OCI-LY7 (cell line): ENCODE results near the gene NRP1. TPM values are rescaled to one million over a fixed set of nuclear protein-coding genes. Genes with fewer than 3 reads are reported as not detected.

Experiments
- BruUV-seq: library from RNA; stranded (reverse); fragments of 400-500 nt; replicated peaks from 2 replicates; lab custom pipeline; 2021; lab: Mats Ljungman, UMichigan
- CTCF ChIA-PET: fragments of 300-600 bp; sonication (Branson Sonifier 250); formaldehyde crosslinking; loops from one replicate; lab custom pipeline; 2022; ENCODE audit warnings: antibody characterized with exemption; ENCODE audit not compliant: unreplicated experiment; lab: Charles Lee
- POLR2A ChIA-PET: fragments of 300-600 bp; sonication (Branson Sonifier 250); formaldehyde crosslinking; loops from one replicate; lab custom pipeline; 2022; ENCODE audit warnings: antibody characterized with exemption; lab: Charles Lee
- DNase-seq: peaks from one replicate; pipeline ENCODE4 v3.0.0-alpha.2; 2015; ENCODE audit warnings: low spot score
- H2AFZ ChIP-seq: fragments of 200-600 bp; sonication (generic), shearing (Covaris generic); 2 replicates; pipeline ENCODE4 v1.6.1; 2014; ENCODE audit warnings: mild to moderate bottlenecking, antibody characterized with exemption, low read length, moderate library complexity
- H3K27ac ChIP-seq: fragments of 200-600 bp; sonication (generic); 2 replicates; pipeline ENCODE4 v1.5.1; 2014; ENCODE audit warnings: mixed run types, low read depth, mild to moderate bottlenecking, moderate library complexity, low read length, inconsistent platforms; ENCODE audit not compliant: poor library complexity, severe bottlenecking
- H3K36me3 ChIP-seq: fragments of 200-600 bp; sonication (generic); 2 replicates; pipeline ENCODE4 v1.6.1; 2014; ENCODE audit warnings: mild to moderate bottlenecking, antibody characterized with exemption, low read length, moderate library complexity, mixed read lengths; ENCODE audit not compliant: insufficient read depth
- H3K4me1 ChIP-seq: fragments of 200-600 bp; sonication (generic); 2 replicates; pipeline ENCODE4 v1.5.1; 2014; ENCODE audit warnings: mild to moderate bottlenecking, low read length; ENCODE audit not compliant: insufficient read depth, poor library complexity, severe bottlenecking
- H3K4me2 ChIP-seq: fragments of 200-600 bp; sonication (generic); 2 replicates; pipeline ENCODE4 v1.6.1; 2014; ENCODE audit warnings: mild to moderate bottlenecking, low read length
- H3K4me3 ChIP-seq: fragments of 200-600 bp; sonication (generic); 2 replicates; pipeline ENCODE4 v1.5.1; 2014; ENCODE audit warnings: mild to moderate bottlenecking, low read depth, low read length; ENCODE audit not compliant: poor library complexity, severe bottlenecking
- H3K79me2 ChIP-seq: fragments of 200-600 bp; sonication (generic); 2 replicates; pipeline ENCODE4 v1.6.1; 2016; ENCODE audit warnings: low read depth, mild to moderate bottlenecking, low read length, moderate library complexity, mixed read lengths; ENCODE audit not compliant: insufficient read depth
- H3K9me2 ChIP-seq: fragments of 200-600 bp; sonication (generic); 2 replicates; pipeline ENCODE4 v1.6.1; 2016; ENCODE audit warnings: mild to moderate bottlenecking, low read length, mixed read lengths; ENCODE audit not compliant: insufficient read depth
- H3K9me3 ChIP-seq: fragments of 200-600 bp; sonication (generic); 2 replicates; pipeline ENCODE4 v1.6.1; 2014; ENCODE audit warnings: mild to moderate bottlenecking, mixed run types, low read length, mixed read lengths
- H4K20me1 ChIP-seq: fragments of 200-600 bp; sonication (generic); 2 replicates; pipeline ENCODE4 v1.6.1; 2014; ENCODE audit warnings: mild to moderate bottlenecking, antibody characterized with exemption, low read length, moderate library complexity, mixed read lengths; ENCODE audit not compliant: insufficient read depth
- CTCF ChIP-seq: fragments of 200-600 bp; sonication (generic); conservative IDR thresholded peaks from 2 replicates; pipeline ENCODE4 v1.5.1; 2014; ENCODE audit warnings: mild to moderate bottlenecking, antibody characterized with exemption, low read length, moderate library complexity, mixed read lengths
- EZH2phosphoT487 ChIP-seq: fragments of 200-600 bp; sonication (generic); IDR thresholded peaks from 2 replicates; pipeline ENCODE4 v1.6.1; 2018; ENCODE audit warnings: low read depth, borderline replicate concordance, mild to moderate bottlenecking, mixed run types, antibody characterized with exemption, low read length, moderate library complexity, mixed read lengths
- intact Hi-C: fragments of 100-400 bp; cut with micrococcal nuclease; formaldehyde crosslinking; loops from one replicate; pipeline ENCODE4 v1.10.0; 2022; ENCODE audit not compliant: unreplicated experiment
- total RNA-seq, 2 experiments: library from RNA; depleted of rRNA in 1 of 2; stranded (reverse); fragments of >200 nt in 1 of 2; shearing (Covaris generic) in 1 of 2; gene quantifications; 2 replicates each; pipeline ENCODE4 v1.2.3, GENCODE V29; 2014 to 2022

The NRP1 gene
- total RNA-seq, 2 experiments from 2014 or later, result not detected

GRCh38 chr10:33276282-33276923 lies 58.1 kb downstream of the NRP1 start:
- intact Hi-C loops, result no loop called here
- no peaks in the 10 kb centered on the region for H3K79me2 ChIP-seq
- CTCF ChIA-PET, result no interaction called here
- BruUV-seq, result no TSS peak
- no peak overlapping the region for H3K4me2 ChIP-seq
- no peaks in the 10 kb centered on the region for H3K9me2 ChIP-seq
- TF ChIP-seq EZH2phosphoT487 (no peak), CTCF (no peak)
- no peak for DNase-seq
- no peaks in the 10 kb centered on the region for H3K9me3 ChIP-seq
- no peak overlapping the region for H3K4me3 ChIP-seq
- no peaks in the 10 kb centered on the region for H4K20me1 ChIP-seq
- H3K4me1 ChIP-seq, result no peaks in the 10 kb centered on the region
- H3K27ac ChIP-seq, result no peak overlapping the region
- H2AFZ ChIP-seq, result no peak overlapping the region
- H3K36me3 ChIP-seq, result no peaks in the 10 kb centered on the region
- POLR2A ChIA-PET, result interaction anchor here (0.6 to 1.6 kb wide), 3 partner anchors 9 to 1817 kb away, joined by 3 read pairs; no protein-coding TSS in a partner anchor

- Histone ChIP-seq H3K9me2 (no peaks in the 10 kb centered on the region), H3K36me3 (no peaks in the 10 kb centered on the region), H2AFZ (no peak overlapping the region), H3K27ac (no peak overlapping the region), H3K4me2 (no peak overlapping the region), H3K79me2 (no peaks in the 10 kb centered on the region), H3K4me1 (no peaks in the 10 kb centered on the region), H4K20me1 (no peaks in the 10 kb centered on the region), H3K9me3 (no peaks in the 10 kb centered on the region), H3K4me3 (no peak overlapping the region)
- no peak for DNase-seq
- TF ChIP-seq EZH2phosphoT487, result no peak
- no peak for TF ChIP-seq CTCF
- POLR2A ChIA-PET, result no interaction called here
- no TSS peak for BruUV-seq
- CTCF ChIA-PET, result no interaction called here
- intact Hi-C loops, result no loop called here
Observed at GRCh38 chr10:33274096-33274785, 60.2 kb downstream of the NRP1 start.
